HTR-8/SVneo (cell line): ENCODE data around the gene PDCD1.
"Not testable (repeated sequence)": the region's sequence is repeated elsewhere in the genome, so short reads cannot be mapped to it uniquely, and the experiment has no call there.

Source experiments
- DNase-seq: peaks from one replicate; pipeline ENCODE4 v3.0.0; 2011; ENCODE audit warnings: low spot score, mixed read lengths; ENCODE audit not compliant: insufficient read length
- FAIRE-seq: peaks from 2 replicates; lab custom pipeline; 2011; peaks lifted over from hg19 to GRCh38; lab: Jason Lieb, UNC

Gene PDCD1

GRCh38 chr2:241880311-241881073, 21.8 kb upstream of the PDCD1 start:
- FAIRE-seq: no peak
- no peak for DNase-seq

GRCh38 chr2:241879326-241879725, 20.6 kb upstream of the PDCD1 start:
- FAIRE-seq (no peak), DNase-seq (no peak)

GRCh38 chr2:241877989-241878970, 19.6 kb upstream of the PDCD1 start:
- FAIRE-seq: peak; percentile 69

GRCh38 chr2:241877197-241877685, 18.5 kb upstream of the PDCD1 start:
- no peak for FAIRE-seq
- no peak for DNase-seq

More at GRCh38 chr2:241877989-241878970, 19.6 kb upstream of the PDCD1 start:
- DNase-seq: peak; percentile 82

GRCh38 chr2:241876528-241877196, 18.0 kb upstream of the PDCD1 start:
- FAIRE-seq: no peak
- DNase-seq: no peak

- not testable (repeated sequence) for FAIRE-seq, DNase-seq
Measured at GRCh38 chr2:241875754-241876527, 17.2 kb upstream of the PDCD1 start.

GRCh38 chr2:241874277-241874925, 15.7 kb upstream of the PDCD1 start:
- DNase-seq (no peak), FAIRE-seq (no peak)

GRCh38 chr2:241873803-241874110, 15.1 kb upstream of the PDCD1 start:
- DNase-seq (no peak), FAIRE-seq (no peak)

- DNase-seq (no peak), FAIRE-seq (no peak)
Measured at GRCh38 chr2:241873081-241873802, 14.5 kb upstream of the PDCD1 start.

GRCh38 chr2:241872313-241872642, 13.6 kb upstream of the PDCD1 start:
- no peak for FAIRE-seq

GRCh38 chr2:241871538-241872312, 13.0 kb upstream of the PDCD1 start:
- no peak for DNase-seq
- no peak for FAIRE-seq

More at GRCh38 chr2:241872313-241872642, 13.6 kb upstream of the PDCD1 start:
- DNase-seq: no peak

GRCh38 chr2:241870611-241871537, 12.2 kb upstream of the PDCD1 start:
- DNase-seq (no peak), FAIRE-seq (no peak)

- FAIRE-seq (no peak), DNase-seq (no peak)
Measured at GRCh38 chr2:241870081-241870541, 11.4 kb upstream of the PDCD1 start.

- FAIRE-seq (no peak), DNase-seq (no peak)
Measured at GRCh38 chr2:241869087-241869961, 10.6 kb upstream of the PDCD1 start, which contains the start of gene RTP5. Gene RTP5 (plus strand): TSS chr2:241869729. CDS start chr2:241869757, 28 bp downstream.

- DNase-seq (no peak), FAIRE-seq (no peak)
Measured at GRCh38 chr2:241868661-241869081, 10.0 kb upstream of the PDCD1 start.
